B cell (primary cell): ENCODE measurements around the gene SLC6A2.

Experiments
- EZH2 ChIP-seq: IDR thresholded peaks from 2 replicates; pipeline ENCODE4 v1.6.1; 2012; ENCODE audit warnings: borderline replicate concordance, low read depth, mild to moderate bottlenecking, moderate library complexity, low read length; ENCODE audit not compliant: insufficient read depth, poor library complexity, severe bottlenecking
- TF ChIP-seq, protein P1 (sequence below): fragments of 200-600 bp; IDR thresholded peaks from one replicate; pipeline ENCODE4 v1.8.0; 2022; ENCODE audit warnings: antibody characterized with exemption, mild to moderate bottlenecking

- TF ChIP-seq, protein P1, sequence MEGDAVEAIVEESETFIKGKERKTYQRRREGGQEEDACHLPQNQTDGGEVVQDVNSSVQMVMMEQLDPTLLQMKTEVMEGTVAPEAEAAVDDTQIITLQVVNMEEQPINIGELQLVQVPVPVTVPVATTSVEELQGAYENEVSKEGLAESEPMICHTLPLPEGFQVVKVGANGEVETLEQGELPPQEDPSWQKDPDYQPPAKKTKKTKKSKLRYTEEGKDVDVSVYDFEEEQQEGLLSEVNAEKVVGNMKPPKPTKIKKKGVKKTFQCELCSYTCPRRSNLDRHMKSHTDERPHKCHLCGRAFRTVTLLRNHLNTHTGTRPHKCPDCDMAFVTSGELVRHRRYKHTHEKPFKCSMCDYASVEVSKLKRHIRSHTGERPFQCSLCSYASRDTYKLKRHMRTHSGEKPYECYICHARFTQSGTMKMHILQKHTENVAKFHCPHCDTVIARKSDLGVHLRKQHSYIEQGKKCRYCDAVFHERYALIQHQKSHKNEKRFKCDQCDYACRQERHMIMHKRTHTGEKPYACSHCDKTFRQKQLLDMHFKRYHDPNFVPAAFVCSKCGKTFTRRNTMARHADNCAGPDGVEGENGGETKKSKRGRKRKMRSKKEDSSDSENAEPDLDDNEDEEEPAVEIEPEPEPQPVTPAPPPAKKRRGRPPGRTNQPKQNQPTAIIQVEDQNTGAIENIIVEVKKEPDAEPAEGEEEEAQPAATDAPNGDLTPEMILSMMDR: no peak
- no peak for TF ChIP-seq EZH2
Observed at GRCh38 chr16:55713103-55713502, 57.3 kb downstream of the SLC6A2 start.
